ENCODE results near the gene FAM180B.

The FAM180B gene

GRCh38 chr11:47569646-47570045 lies 16.8 kb upstream of the FAM180B start:
- no peak for DNase-seq (ENCODE audit: low spot score)

- no peak for DNase-seq (ENCODE audit: low spot score)
These were observed 15.7 kb upstream of the FAM180B start for GRCh38 chr11:47570651-47571356.

GRCh38 chr11:47571357-47571729 lies 15.1 kb upstream of the FAM180B start:
- no peak for DNase-seq (ENCODE audit: low spot score)

GRCh38 chr11:47571895-47572294 lies 14.6 kb upstream of the FAM180B start:
- no peak for DNase-seq (ENCODE audit: low spot score)

GRCh38 chr11:47572715-47573255 lies 13.7 kb upstream of the FAM180B start:
- DNase-seq (ENCODE audit: low spot score), result no peak

- DNase-seq (ENCODE audit: low spot score), result no peak
These were observed 13.2 kb upstream of the FAM180B start for GRCh38 chr11:47573321-47573720.

GRCh38 chr11:47577460-47578041 lies 8.9 kb upstream of the FAM180B start:
- DNase-seq (ENCODE audit: low spot score), result no peak

- DNase-seq (ENCODE audit: low spot score), result peak; percentile 92
These were observed 7.7 kb upstream of the FAM180B start, which contains the start of the genes KBTBD4 and NDUFS3 for GRCh38 chr11:47578524-47579494. TSS of gene KBTBD4 (minus strand) at chr11:47578970. CDS start at chr11:47578951, 19 bp downstream. TSS of gene NDUFS3 (plus strand) at chr11:47579074. CDS start at chr11:47579092, 18 bp downstream.

- no peak for DNase-seq (ENCODE audit: low spot score)
These were observed 2.6 kb upstream of the FAM180B start for GRCh38 chr11:47583844-47584243.

- DNase-seq (ENCODE audit: low spot score), result no peak
These were observed 700 bp downstream of the FAM180B start for GRCh38 chr11:47587039-47587716.

- DNase-seq (ENCODE audit: low spot score), result no peak
These were observed 1.3 kb downstream of the FAM180B start for GRCh38 chr11:47587723-47588326.

GRCh38 chr11:47589118-47589517 lies 2.6 kb downstream of the FAM180B start:
- DNase-seq (ENCODE audit: low spot score), result no peak

- no peak for DNase-seq (ENCODE audit: low spot score)
These were observed 3.1 kb downstream of the FAM180B start for GRCh38 chr11:47589584-47589976.

- DNase-seq (ENCODE audit: low spot score), result no peak
These were observed 3.7 kb downstream of the FAM180B start for GRCh38 chr11:47589977-47590861.

- no peak for DNase-seq (ENCODE audit: low spot score)
These were observed 5.3 kb downstream of the FAM180B start for GRCh38 chr11:47591764-47592163.

GRCh38 chr11:47592251-47592650 lies 5.8 kb downstream of the FAM180B start:
- no peak for DNase-seq (ENCODE audit: low spot score)

GRCh38 chr11:47592970-47593369 lies 6.5 kb downstream of the FAM180B start:
- no peak for DNase-seq (ENCODE audit: low spot score)

GRCh38 chr11:47593492-47593933 lies 7.0 kb downstream of the FAM180B start:
- DNase-seq (ENCODE audit: low spot score), result no peak

GRCh38 chr11:47593934-47594855 lies 7.7 kb downstream of the FAM180B start, which contains the start of gene C1QTNF4:
TSS of gene C1QTNF4 (minus strand) at chr11:47594411. CDS start at chr11:47590810, 3,601 bp downstream.
- DNase-seq (ENCODE audit: low spot score), result no peak

Data from NAMALWA (cell line).